ENCODE measurements around the gene BSND.
A peak's percentile ranks its signal among the peaks of the same experiment; 100 is the strongest.
"Not testable (repeated sequence)": the region's sequence is repeated elsewhere in the genome, so short reads cannot be mapped to it uniquely, and the experiment has no call there.

Gene BSND

GRCh38 chr1:55021942-55022546 lies 23.3 kb downstream of the BSND start:
- peak; percentile 95 for TF ChIP-seq CTCF (IDR thresholded peaks at IDR 0.05; ENCODE audit: low read depth, low read length)
- DNase-seq (ENCODE audit: extremely low read depth, low read depth) = peak; percentile 73

- DNase-seq (ENCODE audit: extremely low read depth, low read depth) = not testable (repeated sequence)
Observed at GRCh38 chr1:55024163-55024562, 25.4 kb downstream of the BSND start.

GRCh38 chr1:55026682-55027081 lies 27.9 kb downstream of the BSND start:
- not testable (repeated sequence) for DNase-seq (ENCODE audit: extremely low read depth, low read depth)

GRCh38 chr1:55031098-55031497 lies 32.4 kb downstream of the BSND start:
- not testable (repeated sequence) for DNase-seq (ENCODE audit: extremely low read depth, low read depth)

- TF ChIP-seq CTCF (IDR thresholded peaks at IDR 0.05; ENCODE audit: low read depth, low read length) = no peak
- no peak for DNase-seq (ENCODE audit: extremely low read depth, low read depth)
Observed at GRCh38 chr1:55033265-55033614, 34.5 kb downstream of the BSND start.

- TF ChIP-seq CTCF (IDR thresholded peaks at IDR 0.05; ENCODE audit: low read depth, low read length) = no peak
- DNase-seq (ENCODE audit: extremely low read depth, low read depth) = no peak
Observed at GRCh38 chr1:55034476-55035133, 35.9 kb downstream of the BSND start.

GRCh38 chr1:55035904-55036303 lies 37.2 kb downstream of the BSND start:
- no peak for TF ChIP-seq CTCF (IDR thresholded peaks at IDR 0.05; ENCODE audit: low read depth, low read length)
- DNase-seq (ENCODE audit: extremely low read depth, low read depth) = no peak

- DNase-seq (ENCODE audit: extremely low read depth, low read depth) = no peak
- no peak for TF ChIP-seq CTCF (IDR thresholded peaks at IDR 0.05; ENCODE audit: low read depth, low read length)
Observed at GRCh38 chr1:55037733-55038551, 39.2 kb downstream of the BSND start.

- TF ChIP-seq CTCF (IDR thresholded peaks at IDR 0.05; ENCODE audit: low read depth, low read length) = no peak
- no peak for DNase-seq (ENCODE audit: extremely low read depth, low read depth)
Observed at GRCh38 chr1:55038552-55038838, 39.8 kb downstream of the BSND start.

All from AG09319 (cell line).